PC-3 (cell line): Measurements from ENCODE around the gene PSAP. TPM values are rescaled to one million over a fixed set of nuclear protein-coding genes. Genes with fewer than 3 reads are reported as not detected.
A peak's percentile ranks its signal among the peaks of the same experiment; 100 is the strongest.

Source experiments
- ATAC-seq: fragments of 200-7000 bp; cut with Tn5 transposase; 2 replicates; pipeline ENCODE4 v1.9.1; 2020; ENCODE audit warnings: mild to moderate bottlenecking, moderate library complexity
- BruUV-seq: library from RNA; stranded (reverse); fragments of 400-500 nt; replicated peaks from 2 replicates; lab custom pipeline; 2021; lab: Mats Ljungman, UMichigan
- CTCF ChIA-PET: fragments of 300-600 bp; sonication (Branson Sonifier 250); formaldehyde crosslinking; loops from one replicate; lab custom pipeline; 2022; ENCODE audit warnings: antibody characterized with exemption; lab: Charles Lee
- POLR2A ChIA-PET: fragments of 300-600 bp; sonication (Branson Sonifier 250); formaldehyde crosslinking; loops from one replicate; lab custom pipeline; 2022; ENCODE audit warnings: antibody characterized with exemption; ENCODE audit not compliant: unreplicated experiment; lab: Charles Lee
- DNase-seq: peaks from one replicate; pipeline ENCODE4 v3.0.0-alpha.2; 2015
- H2AFZ ChIP-seq: fragments of 300-600 bp; sonication (generic); 2 replicates; pipeline ENCODE4 v1.6.0; 2016; ENCODE audit warnings: antibody characterized with exemption, low read length
- H3F3A ChIP-seq: fragments of 300-600 bp; sonication (generic); one replicate; pipeline ENCODE4 v1.6.0; 2017; ENCODE audit warnings: antibody characterized with exemption, low read length, control low read depth, mild to moderate bottlenecking; ENCODE audit not compliant: unreplicated experiment
- H3K27ac ChIP-seq: fragments of 300-600 bp; sonication (generic); 2 replicates; pipeline ENCODE4 v1.5.1; 2016; ENCODE audit warnings: mild to moderate bottlenecking, low read length
- H3K27me3 ChIP-seq: fragments of 300-600 bp; sonication (generic); 2 replicates; pipeline ENCODE4 v1.6.1; 2016; ENCODE audit warnings: low read length, mixed read lengths
- H3K36me3 ChIP-seq: fragments of 300-600 bp; sonication (generic); 2 replicates; pipeline ENCODE4 v1.6.1; 2016; ENCODE audit warnings: low read depth, mixed run types, low read length, mixed read lengths
- H3K4me1 ChIP-seq: fragments of 300-600 bp; sonication (generic); 2 replicates; pipeline ENCODE4 v1.5.1; 2016; ENCODE audit warnings: low read length; ENCODE audit not compliant: insufficient read depth
- H3K4me2 ChIP-seq: fragments of 300-600 bp; sonication (generic); 2 replicates; pipeline ENCODE4 v1.6.0; 2016; ENCODE audit warnings: low read length
- H3K4me3 ChIP-seq: fragments of 300-600 bp; sonication (generic); 2 replicates; pipeline ENCODE4 v1.5.1; 2016; ENCODE audit warnings: mild to moderate bottlenecking, low read length, mixed read lengths
- H3K79me2 ChIP-seq: fragments of 300-600 bp; sonication (generic); 2 replicates; pipeline ENCODE4 v1.6.1; 2017; ENCODE audit warnings: low read length, mixed read lengths
- H3K9ac ChIP-seq: fragments of 300-600 bp; sonication (generic); 2 replicates; pipeline ENCODE4 v1.6.0; 2016; ENCODE audit warnings: mild to moderate bottlenecking, low read length
- H3K9me2 ChIP-seq: fragments of 300-600 bp; sonication (generic); replicated peaks from 2 replicates; pipeline ENCODE4 v1.6.1; 2016; ENCODE audit warnings: mixed run types, low read length, mixed read lengths
- H3K9me3 ChIP-seq: fragments of 300-600 bp; sonication (generic); 2 replicates; pipeline ENCODE4 v1.6.1; 2016; ENCODE audit warnings: low read length, mixed read lengths
- H4K20me1 ChIP-seq: fragments of 300-600 bp; sonication (generic); 2 replicates; pipeline ENCODE4 v1.6.1; 2016; ENCODE audit warnings: low read length, mixed read lengths
- CTCF ChIP-seq: fragments of 300-600 bp; sonication (generic); conservative IDR thresholded peaks from 2 replicates; pipeline ENCODE4 v1.5.1; 2017; ENCODE audit warnings: antibody characterized with exemption, low read depth, mild to moderate bottlenecking, low read length
- EZH2 ChIP-seq: fragments of 300-600 bp; sonication (generic); IDR thresholded peaks from one replicate; pipeline ENCODE4 v1.6.1; 2017; ENCODE audit warnings: antibody characterized with exemption, mild to moderate bottlenecking, low read length; ENCODE audit not compliant: unreplicated experiment
- EZH2phosphoT487 ChIP-seq: fragments of 300-600 bp; sonication (generic); IDR thresholded peaks from 2 replicates; pipeline ENCODE4 v1.6.1; 2018; ENCODE audit warnings: mild to moderate bottlenecking, antibody characterized with exemption, low read length, borderline replicate concordance
- intact Hi-C: fragments of 100-400 bp; cut with micrococcal nuclease; formaldehyde crosslinking; loops from 2 replicates; pipeline ENCODE4 v1.9.0; 2023
- microRNA-seq: library from miRNA; unstranded; fragments of <30 nt; microRNA quantifications from one replicate; pipeline ENCODE4 v1.1.0, GENCODE V29; 2020; ENCODE audit not compliant: unreplicated experiment
- total RNA-seq: library from RNA; depleted of rRNA; stranded (reverse); fragments of >200 nt; gene quantifications from 2 replicates; pipeline ENCODE4 v1.2.3, GENCODE V29; 2014; rRNA removed

PSAP gene
- total RNA-seq, 1 experiment from 2014 or later, result 334 TPM

GRCh38 chr10:71767420-71768035 lies 83.5 kb downstream of the PSAP start:
- H3K9me3 ChIP-seq, result no peaks in the 10 kb centered on the region
- TSS peak; percentile 59 for BruUV-seq
- H3K4me3 ChIP-seq, result no peak overlapping the region
- H3K79me2 ChIP-seq, result no peaks in the 10 kb centered on the region
- H3K4me1 ChIP-seq, result peaks cover 39% of the 10 kb centered on the region
- no peak overlapping the region for H2AFZ ChIP-seq
- no peak for TF ChIP-seq EZH2phosphoT487
- TF ChIP-seq EZH2, result no peak
- intact Hi-C loops, result loop anchor here (5.0 kb wide), 2 partner anchors 40 to 70 kb away; no protein-coding TSS in a partner anchor
- H3K4me2 ChIP-seq, result peak overlapping the region; percentile 60
- H3K27me3 ChIP-seq, result no peaks in the 10 kb centered on the region
- peak overlapping the region; percentile 79 for H3K27ac ChIP-seq
- ATAC-seq, result peak; percentile 16
- POLR2A ChIA-PET, result interaction anchor here (0.5 to 0.7 kb wide), 2 partner anchors 63 to 289 kb away, joined by 3 to 9 read pairs; no protein-coding TSS in a partner anchor
- no peaks in the 10 kb centered on the region for H3F3A ChIP-seq
- H4K20me1 ChIP-seq, result no peaks in the 10 kb centered on the region
- H3K36me3 ChIP-seq, result no peaks in the 10 kb centered on the region
- no peaks in the 10 kb centered on the region for H3K9me2 ChIP-seq
- CTCF ChIA-PET, result no interaction called here
- peak; percentile 58 for DNase-seq
- no peak overlapping the region; the same call in 1 of the 2 replicates for H3K9ac ChIP-seq

GRCh38 chr10:71766717-71767419 lies 84.2 kb downstream of the PSAP start:
- intact Hi-C loops, result loop anchor here (5.0 kb wide), 2 partner anchors 40 to 70 kb away; no protein-coding TSS in a partner anchor

More at GRCh38 chr10:71766717-71767419, 84.2 kb downstream of the PSAP start:
- H4K20me1 ChIP-seq, result no peaks in the 10 kb centered on the region
- BruUV-seq, result no TSS peak
- ChIA-PET CTCF (interaction anchor here (1.2 kb wide), 1 partner anchor 70 kb away, joined by 3 read pairs; no protein-coding TSS in a partner anchor), POLR2A (interaction anchor here (0.5 to 0.7 kb wide), 2 partner anchors 62 to 290 kb away, joined by 3 to 9 read pairs; no protein-coding TSS in a partner anchor)
- no peak overlapping the region for H3K4me3 ChIP-seq
- H2AFZ ChIP-seq, result no peak overlapping the region
- DNase-seq (peak; percentile 89), ATAC-seq (peak; percentile 75)
- no peaks in the 10 kb centered on the region for H3K9me3 ChIP-seq
- no peak overlapping the region; the same call in 1 of the 2 replicates for H3K9ac ChIP-seq
- H3K27me3 ChIP-seq, result no peaks in the 10 kb centered on the region
- no peaks in the 10 kb centered on the region for H3K79me2 ChIP-seq
- H3K4me1 ChIP-seq, result peaks cover 33% of the 10 kb centered on the region
- no peaks in the 10 kb centered on the region for H3K9me2 ChIP-seq
- no peaks in the 10 kb centered on the region for H3F3A ChIP-seq
- no peaks in the 10 kb centered on the region for H3K36me3 ChIP-seq
- H3K4me2 ChIP-seq, result peak overlapping the region; percentile 60
- TF ChIP-seq EZH2, result no peak
- TF ChIP-seq CTCF, result no peak
- no peak for TF ChIP-seq EZH2phosphoT487
- peak overlapping the region; percentile 79 for H3K27ac ChIP-seq

Small RNA genes lying within 50 kb of the gene (microRNA-seq; reads per million reads assigned to microRNA genes)
- not detected for gene MIR7152

Other genes with a start within 250 kb of the PSAP start
- gene C10orf105, start 131.5 kb downstream of the PSAP start, total RNA-seq, result not detected in 2 replicates
- 13.7 and 14.1 TPM in 2 replicates for gene VSIR, start 77.7 kb downstream of the PSAP start, total RNA-seq
- gene CHST3, start 113.1 kb upstream of the PSAP start, total RNA-seq, result 12.7 and 17.0 TPM in 2 replicates
- 0.06 and 0.33 TPM in 2 replicates for gene SPOCK2, start 237.3 kb upstream of the PSAP start, total RNA-seq